HEK293 (cell line): Measurements from ENCODE around the gene MLF2.

Source experiments
- KLF1 ChIP-seq: fragments of 450-650 bp; formaldehyde crosslinking; IDR thresholded peaks from 2 replicates; pipeline ENCODE4 v1.5.1; 2016; ENCODE audit warnings: missing biosample characterization, missing genetic modification characterization
- MYNN ChIP-seq: fragments of 450-650 bp; formaldehyde crosslinking; IDR thresholded peaks from 2 replicates; pipeline ENCODE4 v1.5.1; 2016; ENCODE audit warnings: missing biosample characterization, missing genetic modification characterization, borderline replicate concordance
- ZNF10 ChIP-seq: fragments of 450-650 bp; formaldehyde crosslinking; IDR thresholded peaks from 2 replicates; pipeline ENCODE4 v1.5.1; 2017; ENCODE audit warnings: missing biosample characterization, missing genetic modification characterization
- ZNF214 ChIP-seq: fragments of 450-650 bp; formaldehyde crosslinking; IDR thresholded peaks from 2 replicates; pipeline ENCODE4 v1.5.1; 2017; ENCODE audit warnings: missing biosample characterization, mild to moderate bottlenecking, missing genetic modification characterization, borderline replicate concordance
- ZNF266 ChIP-seq: fragments of 450-650 bp; formaldehyde crosslinking; IDR thresholded peaks from 2 replicates; pipeline ENCODE4 v1.5.1; 2016; ENCODE audit warnings: missing biosample characterization, missing genetic modification characterization, low read depth
- ZNF747 ChIP-seq: fragments of 450-650 bp; formaldehyde crosslinking; IDR thresholded peaks from 2 replicates; pipeline ENCODE4 v1.5.1; 2016; ENCODE audit warnings: missing biosample characterization, missing genetic modification characterization
- TF ChIP-seq, protein P1 (sequence below): fragments of 450-650 bp; formaldehyde crosslinking; IDR thresholded peaks from 2 replicates; pipeline ENCODE4 v1.5.1; 2016; ENCODE audit warnings: missing biosample characterization, missing genetic modification characterization

DNA sequence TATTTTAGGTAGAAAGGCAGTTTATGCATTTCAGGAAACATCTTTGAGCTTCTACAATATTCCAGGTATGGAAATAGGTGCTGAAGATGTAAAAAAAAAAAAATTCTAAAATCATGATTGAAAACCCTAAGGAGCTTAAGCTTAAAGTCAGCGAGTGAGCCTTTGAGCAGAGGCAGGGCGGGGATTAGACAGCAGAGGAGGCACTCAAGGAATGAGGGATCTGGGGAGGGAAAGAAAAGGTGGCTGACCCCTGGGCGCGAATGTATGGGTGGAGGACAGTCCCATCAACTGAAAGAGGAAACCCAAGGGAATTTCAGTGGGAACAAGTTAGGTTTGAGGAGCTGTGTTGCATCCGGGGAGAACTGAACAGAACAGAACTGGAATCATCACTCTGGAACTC is 6.8 kb upstream of the MLF2 start:
- TF ChIP-seq ZNF214 (no peak), MYNN (no peak), KLF1 (no peak), ZNF266 (no peak), ZNF10 (tag by site-specific recombination) (no peak), ZNF747 (tag by site-specific recombination) (no peak)
- TF ChIP-seq, protein P1, sequence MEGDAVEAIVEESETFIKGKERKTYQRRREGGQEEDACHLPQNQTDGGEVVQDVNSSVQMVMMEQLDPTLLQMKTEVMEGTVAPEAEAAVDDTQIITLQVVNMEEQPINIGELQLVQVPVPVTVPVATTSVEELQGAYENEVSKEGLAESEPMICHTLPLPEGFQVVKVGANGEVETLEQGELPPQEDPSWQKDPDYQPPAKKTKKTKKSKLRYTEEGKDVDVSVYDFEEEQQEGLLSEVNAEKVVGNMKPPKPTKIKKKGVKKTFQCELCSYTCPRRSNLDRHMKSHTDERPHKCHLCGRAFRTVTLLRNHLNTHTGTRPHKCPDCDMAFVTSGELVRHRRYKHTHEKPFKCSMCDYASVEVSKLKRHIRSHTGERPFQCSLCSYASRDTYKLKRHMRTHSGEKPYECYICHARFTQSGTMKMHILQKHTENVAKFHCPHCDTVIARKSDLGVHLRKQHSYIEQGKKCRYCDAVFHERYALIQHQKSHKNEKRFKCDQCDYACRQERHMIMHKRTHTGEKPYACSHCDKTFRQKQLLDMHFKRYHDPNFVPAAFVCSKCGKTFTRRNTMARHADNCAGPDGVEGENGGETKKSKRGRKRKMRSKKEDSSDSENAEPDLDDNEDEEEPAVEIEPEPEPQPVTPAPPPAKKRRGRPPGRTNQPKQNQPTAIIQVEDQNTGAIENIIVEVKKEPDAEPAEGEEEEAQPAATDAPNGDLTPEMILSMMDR (tag by site-specific recombination), result no peak
